HUDEP-2 (cell line): ENCODE data around the gene GARIN5B.

ENCODE experiments used
- DNase-seq, 76 experiments: peaks; one replicate each; lab custom pipeline; 2025; ENCODE audit not compliant: unreplicated experiment in 76 of 76; lab: John Stamatoyannopoulos, UW

Gene GARIN5B

DNA sequence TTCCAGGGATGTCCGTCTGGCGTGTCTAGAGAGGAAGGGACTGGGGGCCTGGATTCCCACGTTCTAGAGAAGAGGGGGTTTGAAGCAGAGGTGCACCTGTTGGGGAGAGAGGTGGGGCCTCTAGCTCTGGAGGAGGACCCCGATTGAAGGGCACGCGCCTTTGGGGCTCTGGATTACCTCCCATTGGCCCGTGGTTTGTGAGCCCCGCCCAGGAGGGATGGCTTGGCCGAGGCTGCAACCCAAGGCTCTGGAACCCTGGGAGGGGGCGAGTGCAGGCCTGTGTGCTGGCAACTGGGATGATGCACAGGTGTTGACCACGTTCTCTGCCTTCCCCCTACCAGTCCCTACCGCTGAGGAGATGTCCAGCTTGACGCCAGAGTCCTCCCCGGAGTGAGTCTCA lies 58.1 kb downstream of the GARIN5B start:
- no peak for DNase-seq
